8988T (cell line): ENCODE measurements around the gene SLC38A7.
A peak's percentile ranks its signal among the peaks of the same experiment; 100 is the strongest.

ENCODE experiments used
- DNase-seq: peaks from one replicate; pipeline ENCODE4 v3.0.0; 2011

SLC38A7 gene

GRCh38 chr16:58634265-58634802 lies 50.2 kb downstream of the SLC38A7 start:
- no peak for DNase-seq

- peak; percentile 80 for DNase-seq
Observed at GRCh38 chr16:58629733-58630640, 54.6 kb downstream of the SLC38A7 start, which contains the start of gene CNOT1. Gene CNOT1, minus strand, starts transcription at chr16:58629826. Its CDS starts 30,489 bp downstream, at chr16:58599337.

GRCh38 chr16:58628845-58629732 lies 55.5 kb downstream of the SLC38A7 start:
- DNase-seq = no peak

- DNase-seq = no peak
Observed at GRCh38 chr16:58624209-58624608, 60.4 kb downstream of the SLC38A7 start.

GRCh38 chr16:58620396-58620795 lies 64.2 kb downstream of the SLC38A7 start:
- no peak for DNase-seq

GRCh38 chr16:58615280-58615679 lies 69.3 kb downstream of the SLC38A7 start:
- no peak for DNase-seq
